HG03175 (cell line): ENCODE results near the gene ASPDH.
"Not testable (repeated sequence)": the region's sequence is repeated elsewhere in the genome, so short reads cannot be mapped to it uniquely, and the experiment has no call there.

Experiments
- ATAC-seq: cut with Tn5 transposase; IDR thresholded peaks from one replicate; pipeline ENCODE4 v1.9.1; 2021; ENCODE audit warnings: mild to moderate bottlenecking, moderate library complexity; ENCODE audit not compliant: unreplicated experiment

ASPDH gene

DNA sequence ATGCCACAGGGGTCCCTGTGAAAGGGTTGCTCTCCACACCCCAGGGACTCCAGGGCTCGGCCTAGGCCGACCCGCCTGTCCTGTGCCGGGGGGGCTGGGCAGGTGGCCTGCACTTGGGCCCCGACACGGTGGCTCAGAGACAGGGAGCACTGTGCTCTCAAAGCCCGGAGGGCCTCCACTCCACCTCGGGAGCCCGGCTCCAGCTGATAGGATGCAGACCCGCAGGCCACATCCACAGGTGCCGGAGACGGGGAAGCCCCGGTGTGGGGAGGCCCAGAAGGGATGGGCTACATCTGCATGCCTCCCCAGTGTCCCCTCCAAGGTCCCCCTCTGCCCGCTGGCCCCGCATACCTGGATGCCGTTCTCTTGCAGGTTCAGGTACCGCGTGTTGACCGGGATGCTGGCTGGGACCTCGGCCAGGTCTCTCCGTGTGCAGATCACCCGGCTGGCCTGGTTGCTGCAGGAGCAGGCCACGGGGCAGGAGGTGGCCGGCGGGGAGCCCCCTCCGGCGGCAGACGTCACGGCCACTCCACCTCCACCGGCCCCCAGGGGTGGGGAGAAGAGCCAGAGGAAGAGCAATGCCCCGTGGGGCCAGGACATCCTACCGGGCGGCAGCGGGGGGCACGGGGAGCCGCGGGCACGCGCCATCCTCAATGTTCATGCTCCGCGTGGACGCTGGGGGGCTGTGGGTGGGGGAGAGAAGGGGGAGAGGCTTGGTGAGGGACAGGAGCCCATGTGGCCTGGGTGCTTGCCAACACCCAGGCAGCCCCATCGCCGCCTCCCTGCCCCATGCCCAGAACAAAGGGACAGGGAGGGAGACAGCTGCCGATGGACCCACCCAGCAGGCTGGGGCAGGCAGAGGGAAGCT, 34.7 kb upstream of the ASPDH start:
- ATAC-seq: no peak

DNA sequence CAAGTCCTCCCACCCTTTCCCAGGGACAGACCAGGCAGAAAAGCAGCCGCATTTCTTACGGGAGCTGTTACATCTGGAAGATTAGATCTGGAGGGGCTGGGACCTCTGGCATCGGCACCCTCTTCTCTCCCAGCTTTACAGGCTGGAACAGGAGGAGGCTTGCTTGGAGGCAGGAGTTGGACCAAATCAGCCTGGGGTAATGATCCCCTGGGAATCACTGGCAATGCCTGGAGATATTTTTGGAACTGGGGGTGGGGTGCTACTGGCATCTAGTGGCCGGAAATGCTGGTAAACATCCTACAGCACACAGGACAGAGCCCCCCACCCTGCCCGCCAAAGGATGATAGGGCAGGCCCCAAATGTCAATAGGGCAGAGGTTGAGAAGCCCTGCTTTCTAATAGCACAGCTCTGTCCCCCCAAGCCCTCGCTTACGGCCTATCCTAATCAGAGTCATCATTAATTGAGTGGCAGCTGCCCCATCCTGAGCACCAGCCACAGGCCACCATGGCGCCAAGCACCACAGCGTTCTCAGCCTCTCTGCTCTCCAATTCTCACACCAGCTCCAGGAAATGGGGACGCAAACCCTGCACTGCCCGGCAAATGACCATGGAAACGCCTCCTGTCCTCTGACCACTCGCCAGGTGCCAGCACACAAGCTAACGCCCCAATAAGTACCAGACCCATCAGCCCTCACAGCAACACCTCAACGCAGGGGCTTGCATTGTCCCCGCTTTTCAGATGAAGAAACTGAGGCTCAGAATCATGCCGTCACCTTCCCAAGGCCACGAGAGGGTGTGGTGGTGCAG, 33.9 kb upstream of the ASPDH start:
- ATAC-seq: no peak

DNA sequence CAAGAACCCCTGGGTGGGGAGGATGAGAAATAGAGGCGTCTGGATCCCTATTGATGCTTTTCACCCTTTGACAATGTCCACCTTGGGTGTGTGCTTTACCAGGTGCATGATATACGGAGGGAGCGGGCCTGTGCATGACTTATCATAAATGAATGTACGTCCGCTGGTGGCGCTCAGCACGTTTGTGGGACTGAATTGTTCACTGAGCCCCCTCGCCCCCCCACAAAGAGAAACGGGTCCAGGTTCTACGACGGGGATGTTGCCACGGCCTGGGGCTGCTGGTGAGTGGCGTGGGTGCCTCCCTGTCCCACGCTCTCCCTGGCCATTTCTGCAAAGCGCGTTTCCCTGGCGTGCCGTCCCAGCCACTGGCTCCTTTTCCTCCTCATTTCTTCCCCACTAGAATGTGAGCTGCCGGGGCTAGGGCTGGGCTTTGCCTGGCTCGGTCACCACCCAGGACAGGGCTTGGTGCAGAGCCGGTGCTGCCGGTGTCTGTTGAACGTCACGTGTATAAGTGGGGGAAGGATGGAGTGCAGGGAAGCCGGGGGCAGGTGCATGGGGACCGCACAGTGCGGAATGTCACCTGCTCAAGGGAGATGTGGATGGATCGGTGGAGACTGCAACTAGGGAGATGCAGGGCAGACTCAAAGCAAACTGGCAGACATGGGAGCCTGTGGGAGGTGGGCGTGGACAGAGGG, 33.0 kb upstream of the ASPDH start:
- no peak for ATAC-seq

DNA sequence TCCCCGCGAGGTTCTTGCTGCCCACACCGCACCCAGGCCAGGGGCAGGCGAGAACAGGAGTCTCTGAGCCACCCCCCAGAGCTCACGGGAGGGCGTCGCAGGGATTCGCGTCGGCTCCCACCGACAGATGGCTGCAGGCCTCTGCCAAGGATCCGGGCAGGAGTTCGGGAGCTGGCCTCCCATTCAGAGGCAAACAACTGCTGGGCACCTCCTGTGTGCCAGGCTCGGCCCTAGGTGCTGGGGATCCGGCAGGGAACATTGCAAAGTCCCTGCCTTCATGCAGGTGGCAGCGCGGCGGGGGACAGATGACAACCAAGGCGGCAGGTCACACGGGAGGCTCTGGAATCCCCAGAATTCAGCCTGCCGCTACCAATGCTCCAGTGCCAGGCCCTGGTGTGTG, 29.2 kb upstream of the ASPDH start:
- ATAC-seq: no peak

DNA sequence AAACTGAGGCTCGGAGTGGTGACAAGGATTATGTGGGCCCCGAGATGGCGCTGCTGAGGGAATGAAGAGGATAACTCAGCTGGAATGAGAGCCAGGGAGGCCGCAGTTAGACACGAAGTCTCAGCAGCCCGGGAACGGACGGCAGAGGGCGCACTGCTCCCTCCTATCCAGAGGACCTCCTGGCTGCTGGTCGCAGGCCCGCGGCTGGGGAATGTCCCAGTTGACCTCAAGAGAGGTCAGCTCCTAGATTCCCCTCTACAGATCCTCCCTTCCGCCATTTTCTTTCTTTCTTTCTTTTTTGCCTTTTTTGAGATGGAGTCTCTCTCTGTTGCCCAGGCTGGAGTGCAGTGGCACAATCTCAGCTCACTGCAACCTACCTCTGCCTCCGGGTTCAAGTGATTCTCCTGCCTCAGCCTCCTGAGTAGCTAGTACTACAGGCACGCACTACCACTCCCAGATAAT, 24.1 kb upstream of the ASPDH start:
- no peak for ATAC-seq

DNA sequence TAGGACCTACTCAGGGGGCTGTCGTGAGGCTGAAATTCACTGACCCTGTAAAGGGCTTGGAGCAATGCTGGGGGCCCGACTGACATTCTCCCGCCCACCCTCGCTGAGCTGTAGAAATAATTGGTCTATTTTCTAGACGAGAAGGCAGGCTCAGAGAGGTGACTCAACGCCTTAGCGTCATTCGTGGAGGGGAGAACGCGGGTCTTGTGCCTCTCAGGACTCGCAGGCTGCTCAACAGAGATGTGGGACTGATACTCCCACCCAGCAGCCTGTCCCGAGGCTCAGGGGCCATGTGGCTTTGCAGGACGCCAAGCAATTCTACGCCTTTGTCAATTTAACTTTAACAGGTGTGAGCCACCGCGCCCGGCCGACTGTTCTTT, 23.6 kb upstream of the ASPDH start:
- ATAC-seq: no peak

DNA sequence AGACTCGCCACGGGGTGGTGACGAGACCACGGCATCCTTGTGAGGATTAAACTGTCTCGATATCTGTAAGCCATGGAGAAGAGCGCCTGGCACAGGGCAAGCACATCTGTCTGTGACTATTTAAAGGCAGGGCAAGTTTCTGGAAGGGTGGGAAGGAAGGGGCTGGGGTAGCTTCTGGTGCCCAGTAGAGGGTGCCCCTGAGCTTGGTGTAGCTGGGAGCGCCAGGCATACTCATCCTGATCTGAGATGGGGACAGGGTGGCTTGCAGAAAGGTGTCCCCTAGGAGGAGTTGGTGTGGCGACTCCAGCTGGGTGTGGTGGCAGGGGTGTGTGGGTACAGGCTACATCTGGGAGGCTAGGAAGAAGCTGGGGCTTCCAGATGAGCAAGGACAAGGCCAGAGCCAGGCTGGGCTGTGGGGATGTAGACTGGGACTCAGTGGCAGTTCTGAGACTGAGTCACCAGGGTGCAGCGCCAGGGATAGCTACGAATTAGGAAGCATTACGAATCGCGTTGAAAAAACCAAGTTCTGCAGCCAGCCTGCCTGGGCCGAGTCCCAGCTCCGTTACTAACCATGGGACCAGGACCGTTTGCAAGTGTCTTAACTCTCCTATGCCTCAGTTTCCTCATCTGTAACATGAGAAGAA, 23.1 kb upstream of the ASPDH start:
- no peak for ATAC-seq

DNA sequence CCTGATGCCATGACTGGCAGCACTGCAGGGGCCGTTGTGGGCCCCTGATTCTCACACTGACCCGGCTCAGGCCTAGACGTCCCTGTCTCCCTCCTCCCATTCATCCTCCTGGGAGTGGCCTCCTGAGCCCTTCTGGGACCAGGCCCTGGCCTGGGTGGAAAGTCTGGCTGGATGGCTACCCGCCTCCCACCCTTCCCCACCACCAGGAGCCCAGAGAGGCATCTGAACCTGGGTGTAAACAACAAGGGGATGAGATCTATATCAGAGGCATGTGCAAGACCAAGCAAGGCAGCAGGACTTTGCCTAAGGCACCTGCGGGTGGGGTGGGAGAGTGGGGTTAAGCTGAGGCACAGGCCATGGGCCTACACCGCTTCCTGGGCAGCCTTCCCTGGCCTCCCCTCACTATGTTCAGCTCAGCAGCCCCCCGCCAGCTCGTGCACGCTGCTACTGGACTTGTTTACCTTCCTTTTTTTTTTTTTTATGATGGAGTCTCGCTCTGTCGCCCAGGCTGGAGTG, 22.0 kb upstream of the ASPDH start:
- ATAC-seq: no peak

GRCh38 chr19:50534478-50534877, 20.8 kb upstream of the ASPDH start:
- no peak for ATAC-seq

- no peak for ATAC-seq
Measured at GRCh38 chr19:50532952-50533351, 19.2 kb upstream of the ASPDH start.

DNA sequence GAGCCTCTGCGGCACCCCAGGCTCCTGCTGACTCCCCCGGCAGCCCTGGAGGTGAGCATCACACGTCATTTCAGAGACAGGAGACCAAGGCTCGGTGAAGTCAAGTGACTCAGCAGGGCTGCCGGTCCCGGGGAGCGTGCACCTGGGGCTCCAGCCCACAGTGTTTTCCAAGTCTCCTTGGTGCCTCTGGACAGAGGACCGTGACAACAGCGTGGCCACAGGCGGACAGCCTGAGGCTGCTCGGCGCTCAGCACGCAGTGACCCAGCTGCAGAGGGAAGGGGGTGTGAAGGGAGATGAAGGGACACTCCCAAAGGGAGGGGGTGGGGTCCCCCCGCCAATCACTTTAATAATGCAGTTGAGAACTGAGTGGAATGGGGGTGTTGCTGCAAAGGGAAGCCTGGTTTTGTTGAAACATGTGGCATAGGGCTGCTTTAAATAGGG, 17.5 kb upstream of the ASPDH start:
- ATAC-seq: no peak

- ATAC-seq: not testable (repeated sequence)
Measured at GRCh38 chr19:50528052-50528451, 14.3 kb upstream of the ASPDH start.

GRCh38 chr19:50522881-50523280, 9.2 kb upstream of the ASPDH start:
- ATAC-seq: no peak

DNA sequence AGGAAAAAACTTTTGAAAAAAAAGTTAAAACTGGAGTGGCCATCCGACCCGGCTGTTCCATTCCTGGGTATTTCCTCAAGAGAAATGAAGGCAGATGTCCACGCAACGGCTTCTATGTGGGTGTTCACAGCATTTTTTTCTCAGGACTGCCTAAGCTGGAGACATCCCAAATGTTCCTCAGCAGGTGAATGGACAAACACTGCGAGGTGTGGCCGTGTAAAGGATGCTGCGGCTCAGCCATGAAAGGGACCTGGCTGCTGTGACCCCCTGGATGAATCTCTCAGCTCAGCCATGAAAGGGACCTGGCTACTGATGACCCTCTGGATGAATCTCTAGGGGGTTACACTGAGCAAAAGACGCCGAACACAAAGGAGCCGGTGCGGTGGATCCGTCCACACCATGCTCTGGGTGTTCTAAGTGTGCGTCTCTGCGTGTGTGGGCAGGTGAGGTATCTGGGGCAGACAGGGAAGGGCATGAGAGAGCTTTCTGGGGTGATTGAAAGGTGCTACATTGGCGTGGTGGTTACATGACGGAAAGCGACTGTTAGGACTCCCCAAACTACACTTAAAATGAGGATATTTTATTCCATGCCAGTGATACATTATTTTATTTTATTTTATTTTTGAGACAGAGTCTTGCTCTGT, 7.2 kb upstream of the ASPDH start:
- ATAC-seq: no peak

DNA sequence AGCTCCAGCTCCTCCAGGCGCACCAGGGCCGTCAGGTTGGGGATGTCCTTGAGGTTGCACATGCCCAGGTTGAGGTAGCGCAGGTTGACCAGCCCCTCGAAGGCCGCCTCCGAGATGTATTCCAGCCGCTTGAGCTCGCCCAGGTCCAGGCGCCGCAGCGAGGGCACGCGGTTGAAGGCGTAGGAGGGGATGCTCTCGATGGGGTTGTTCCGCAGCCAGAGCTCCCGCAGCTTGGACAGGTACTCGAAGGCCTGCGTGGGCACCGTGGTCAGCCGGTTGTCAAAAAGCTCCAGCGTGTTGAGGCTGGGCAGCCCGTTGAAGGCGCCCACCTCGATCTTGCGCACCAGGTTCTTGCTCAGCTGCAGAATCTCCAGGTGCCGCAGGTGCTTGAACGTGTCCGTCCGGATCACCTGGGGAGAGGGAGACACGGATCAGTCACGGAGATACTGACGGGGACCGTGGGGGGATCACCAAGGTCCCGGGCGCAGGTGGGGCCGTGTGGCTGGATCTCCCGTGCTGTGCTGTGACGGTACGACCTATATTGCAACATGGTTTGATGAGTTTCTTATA, 5.4 kb upstream of the ASPDH start:
- no peak for ATAC-seq

DNA sequence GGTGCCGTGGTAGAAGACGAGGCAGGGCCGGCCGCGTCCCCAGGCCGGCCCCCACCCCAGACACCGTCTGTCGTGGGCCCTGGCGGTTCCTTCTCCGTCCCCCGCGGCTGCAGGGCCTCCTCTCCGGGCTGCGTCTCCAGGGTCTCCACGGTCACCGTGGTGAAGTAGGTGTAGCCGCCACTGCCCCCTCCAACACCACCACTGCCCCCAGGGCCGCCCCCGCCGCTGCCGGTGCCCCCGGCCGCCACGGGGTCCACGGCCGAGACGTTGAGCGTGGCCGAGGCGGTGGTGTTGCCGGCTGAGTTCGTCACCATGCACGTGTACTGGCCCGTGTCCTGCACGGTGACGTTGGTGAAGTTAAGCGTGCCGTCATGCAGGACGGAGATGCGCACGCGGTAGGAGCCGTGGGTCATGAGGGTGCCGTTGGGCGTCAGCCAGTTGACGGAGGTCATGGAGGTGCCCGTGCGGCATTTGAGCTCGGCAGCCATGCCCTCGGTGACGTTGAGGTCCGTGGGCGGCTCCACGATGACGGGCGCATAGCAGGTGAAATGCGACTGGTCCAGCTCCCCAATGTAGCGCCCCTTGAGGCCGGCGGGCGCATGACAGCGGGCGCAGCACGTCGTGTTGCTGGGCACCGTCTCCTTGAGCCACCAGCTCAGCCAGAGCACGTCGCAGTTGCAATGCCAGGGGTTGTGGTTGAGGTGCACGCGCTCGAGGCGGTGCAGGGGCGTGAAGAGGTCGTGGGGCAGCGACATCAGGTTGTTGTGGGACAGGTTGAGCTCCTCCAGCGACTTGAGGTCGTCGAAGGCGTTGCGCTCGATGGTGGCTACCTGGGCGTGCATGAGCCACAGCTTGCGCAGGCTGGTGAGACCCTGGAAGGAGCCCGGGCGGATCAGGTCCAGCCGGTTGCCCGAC, 4.6 kb upstream of the ASPDH start:
- no peak for ATAC-seq

- no peak for ATAC-seq
Measured at GRCh38 chr19:50517704-50518075, 4.0 kb upstream of the ASPDH start.

DNA sequence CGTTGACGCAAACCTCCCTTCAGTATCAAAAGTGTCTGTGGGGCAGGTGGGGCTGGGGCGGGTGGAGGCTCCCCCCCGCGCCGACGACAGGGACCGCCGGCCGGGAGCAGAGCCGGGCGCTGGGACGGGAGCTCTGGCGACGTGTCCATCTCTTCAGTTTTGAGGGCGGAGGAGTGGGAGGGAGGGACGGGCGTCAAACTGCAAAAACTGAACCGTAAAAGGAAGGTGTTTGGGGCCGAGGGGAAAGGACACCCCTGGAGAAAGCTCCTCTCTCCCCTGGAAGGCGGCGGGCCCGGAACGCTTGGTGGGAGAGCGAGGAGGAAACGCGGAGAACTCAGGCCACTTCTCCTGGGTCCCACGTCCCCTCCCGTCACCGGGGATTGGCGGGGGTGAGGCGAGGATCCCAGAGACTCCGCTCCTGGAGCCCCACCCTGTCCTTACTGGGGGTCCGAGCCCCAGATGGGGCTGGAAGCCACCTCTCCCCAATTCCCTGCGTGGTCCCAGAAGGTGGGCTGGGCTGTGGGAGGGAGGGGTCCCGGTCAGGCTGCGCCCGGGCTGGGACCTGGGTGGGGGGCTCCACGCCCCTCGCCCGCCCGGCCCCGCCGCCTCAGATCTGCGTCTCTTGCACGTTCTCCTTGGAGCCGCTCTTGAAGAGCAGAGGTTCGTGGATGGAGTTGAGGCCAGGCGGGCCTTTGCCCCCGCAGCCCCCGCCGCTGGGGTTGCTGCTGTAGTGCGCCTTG, 3.4 kb upstream of the ASPDH start:
- ATAC-seq: no peak
